Left ventricle myocardium inferior (tissue), 1 donor: Measurements from ENCODE around the gene PPP1R1C. TPM values are rescaled to one million over a fixed set of nuclear protein-coding genes. Genes with fewer than 3 reads are reported as not detected.

ENCODE experiments used
- DNase-seq: peaks from one replicate; pipeline ENCODE4 v3.0.0-alpha.2; 2020
- H3K27ac ChIP-seq: fragments of 200-600 bp; replicated peaks from 2 replicates; pipeline ENCODE4 v1.8.0; 2021
- H3K27me3 ChIP-seq: fragments of 200-600 bp; 2 replicates; pipeline ENCODE4 v1.8.0; 2021; ENCODE audit warnings: low read depth
- H3K36me3 ChIP-seq: fragments of 200-600 bp; 2 replicates; pipeline ENCODE4 v1.8.0; 2021
- H3K4me1 ChIP-seq: fragments of 200-600 bp; 2 replicates; pipeline ENCODE4 v1.8.0; 2021
- H3K4me3 ChIP-seq: fragments of 200-600 bp; 2 replicates; pipeline ENCODE4 v1.8.0; 2021; ENCODE audit warnings: mild to moderate bottlenecking, moderate library complexity
- H3K9me3 ChIP-seq: fragments of 200-600 bp; replicated peaks from 2 replicates; pipeline ENCODE4 v1.8.0; 2021
- CTCF ChIP-seq: fragments of 200-600 bp; IDR thresholded peaks from 2 replicates; pipeline ENCODE4 v1.8.0; 2021; ENCODE audit warnings: antibody characterized with exemption, mild to moderate bottlenecking, borderline replicate concordance
- intact Hi-C: fragments of 100-400 bp; cut with micrococcal nuclease; formaldehyde crosslinking; loops from one replicate; pipeline ENCODE4 v1.11.0; 2022
- total RNA-seq: library from RNA; stranded (reverse); fragmentation: NEBNext Ultra II Directional; extraction: Animal tissue kit (Norgen Biotek cat#: 25700); gene quantifications from one replicate; pipeline ENCODE4 v1.2.1, GENCODE V29; 2021
- donor health status: DM: no; HTN: yes; CAD: no; lungs with severe emphysema.

The PPP1R1C gene
- total RNA-seq, 1 donor from 2014 or later, result 33.1 TPM

GRCh38 chr2:182128821-182129707 lies 143.4 kb downstream of the PPP1R1C start:
- Histone ChIP-seq H3K4me1 (no peaks in the 10 kb centered on the region), H3K36me3 (no peaks in the 10 kb centered on the region), H3K4me3 (no peak overlapping the region), H3K27me3 (no peaks in the 10 kb centered on the region), H3K27ac (no peak overlapping the region), H3K9me3 (peaks cover 4% of the 10 kb centered on the region)
- no peak for TF ChIP-seq CTCF
- intact Hi-C loops, result no loop called here
- no peak for DNase-seq

DNA sequence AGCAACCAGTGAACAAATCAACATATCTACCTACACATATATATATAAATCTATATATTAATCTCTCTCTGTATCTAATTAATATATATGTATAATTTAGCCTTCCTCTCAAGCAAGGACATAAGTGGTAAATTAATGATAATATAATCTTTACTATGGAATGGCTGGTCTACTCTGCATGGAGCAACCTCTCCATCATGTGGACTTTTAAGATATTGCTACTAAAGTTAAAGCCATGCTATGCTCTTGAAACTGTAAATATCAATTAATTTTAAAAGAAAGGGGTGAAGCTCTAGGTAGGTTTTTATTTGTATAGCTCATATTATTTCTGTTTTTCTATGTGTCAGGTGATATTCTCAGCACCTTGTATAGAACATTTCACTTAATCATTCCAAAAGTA lies 147.0 kb downstream of the PPP1R1C start:
- H3K36me3 ChIP-seq, result no peaks in the 10 kb centered on the region
- intact Hi-C loops, result no loop called here
- H3K9me3 ChIP-seq, result no peaks in the 10 kb centered on the region
- H3K4me3 ChIP-seq, result no peak overlapping the region
- peak; percentile 18 for TF ChIP-seq CTCF
- no peak overlapping the region for H3K27ac ChIP-seq
- H3K4me1 ChIP-seq, result no peaks in the 10 kb centered on the region
- no peak for DNase-seq
- H3K27me3 ChIP-seq, result no peaks in the 10 kb centered on the region

GRCh38 chr2:182133195-182133891 lies 147.7 kb downstream of the PPP1R1C start:
- Histone ChIP-seq H3K27me3 (no peaks in the 10 kb centered on the region), H3K4me3 (no peak overlapping the region), H3K9me3 (no peaks in the 10 kb centered on the region), H3K4me1 (no peaks in the 10 kb centered on the region), H3K27ac (no peak overlapping the region), H3K36me3 (no peaks in the 10 kb centered on the region)
- DNase-seq, result no peak
- intact Hi-C loops, result no loop called here
- TF ChIP-seq CTCF, result no peak

DNA sequence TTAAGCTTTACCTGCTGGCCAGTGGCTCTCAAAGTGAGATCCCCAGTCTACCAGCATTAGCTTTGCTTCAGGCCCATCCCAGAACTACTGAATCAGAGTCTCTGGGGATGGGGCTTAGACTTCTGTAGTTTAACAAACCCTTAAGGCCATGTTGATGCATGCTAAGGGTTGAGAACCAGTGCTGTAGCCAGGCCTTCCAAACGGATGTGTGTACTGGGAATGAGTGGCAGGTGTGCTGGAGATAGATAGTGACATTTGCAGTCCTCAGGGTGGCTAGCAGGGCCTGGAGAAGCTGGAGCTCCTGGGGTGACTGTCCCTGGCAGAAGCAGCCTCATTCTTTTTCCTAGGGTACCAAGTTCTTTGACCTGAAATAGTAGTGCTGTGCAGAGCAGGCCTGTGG lies 148.5 kb downstream of the PPP1R1C start:
- Histone ChIP-seq H3K27me3 (no peaks in the 10 kb centered on the region), H3K36me3 (no peaks in the 10 kb centered on the region), H3K9me3 (no peaks in the 10 kb centered on the region), H3K4me1 (no peaks in the 10 kb centered on the region), H3K4me3 (no peak overlapping the region), H3K27ac (no peak overlapping the region)
- intact Hi-C loops, result no loop called here
- DNase-seq, result no peak
- no peak for TF ChIP-seq CTCF

DNA sequence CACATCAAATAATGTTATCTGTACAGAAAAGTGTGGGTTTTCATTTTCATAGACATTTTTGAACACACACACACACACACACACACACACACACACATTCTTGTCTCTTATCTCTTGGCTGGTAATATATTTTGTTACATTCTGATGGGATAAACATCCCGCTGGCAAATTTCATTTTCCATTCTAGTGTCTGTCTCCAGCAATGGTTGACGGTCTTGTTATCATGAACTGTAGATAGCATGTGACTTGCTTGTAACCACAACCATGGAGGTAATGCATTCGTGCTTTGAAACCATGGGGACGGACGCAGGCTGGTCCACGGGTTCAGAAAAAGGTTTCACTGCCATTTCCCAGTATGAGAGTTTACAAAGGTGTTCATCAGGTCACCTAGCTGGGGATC lies 156.4 kb downstream of the PPP1R1C start:
- Histone ChIP-seq H3K27me3 (no peaks in the 10 kb centered on the region), H3K27ac (no peak overlapping the region), H3K4me3 (no peak overlapping the region), H3K4me1 (peaks cover 26% of the 10 kb centered on the region), H3K36me3 (no peaks in the 10 kb centered on the region), H3K9me3 (no peaks in the 10 kb centered on the region)
- intact Hi-C loops, result no loop called here
- no peak for TF ChIP-seq CTCF
- no peak for DNase-seq
